Activated CD4-positive, alpha-beta T cell treated with anti-CD3 and anti-CD28 coated beads, Interleukin-2, amount 50 U/mL, for 48 hours (primary cell): Measurements from ENCODE around the gene KDM4E.

ENCODE experiments used
- DNase-seq, 2 experiments: peaks; one replicate each; pipeline ENCODE4 v3.0.0-alpha.2; 2020

The KDM4E gene

DNA sequence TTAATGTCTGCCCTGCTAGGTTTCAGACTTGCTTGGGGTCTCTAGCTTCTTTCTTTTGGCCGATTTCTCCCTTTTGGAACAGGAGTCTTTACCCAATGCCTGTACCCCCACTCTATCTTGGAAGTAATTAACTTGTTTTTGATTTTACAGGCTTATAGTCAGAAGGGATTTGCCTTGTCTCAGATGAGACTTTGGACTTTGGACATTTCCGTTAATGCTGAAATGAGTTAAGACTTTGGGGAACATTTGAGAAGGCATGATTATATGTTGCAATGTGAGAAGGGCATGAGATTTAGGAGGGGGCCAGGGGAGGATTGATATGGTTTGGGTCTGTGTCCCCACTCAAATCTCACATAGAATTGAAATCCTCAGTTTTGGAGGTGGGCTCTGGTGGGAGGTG, 29.3 kb downstream of the KDM4E start:
- DNase-seq, result no peak

DNA sequence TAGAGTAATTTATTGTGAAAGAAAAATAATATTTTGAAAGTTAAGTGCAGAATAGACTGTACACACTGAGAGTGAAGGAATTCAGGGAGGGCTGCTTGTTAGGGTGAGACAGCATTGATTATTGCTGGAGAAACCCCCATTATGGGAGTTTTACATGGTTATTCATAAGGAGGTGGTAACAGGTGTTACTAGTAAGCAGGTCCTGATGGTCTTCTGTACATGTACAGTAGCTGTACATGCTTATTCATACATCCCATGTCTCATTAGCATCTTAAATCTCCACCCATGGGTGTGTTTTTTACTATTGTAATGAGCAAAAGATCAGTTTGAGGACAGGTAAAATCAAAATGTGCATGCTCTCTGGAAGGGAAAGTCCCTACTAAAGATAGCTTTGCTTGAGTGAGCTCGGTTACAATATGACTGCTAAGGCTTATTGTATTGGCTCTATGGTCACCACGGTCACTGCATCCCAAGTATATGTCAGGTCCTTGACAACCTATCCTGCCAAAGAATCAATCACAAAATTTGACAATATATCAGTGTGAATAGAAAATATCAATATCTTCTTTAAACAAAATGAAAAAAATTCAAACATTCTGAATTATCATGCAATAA, 30.3 kb downstream of the KDM4E start:
- no peak for DNase-seq

DNA sequence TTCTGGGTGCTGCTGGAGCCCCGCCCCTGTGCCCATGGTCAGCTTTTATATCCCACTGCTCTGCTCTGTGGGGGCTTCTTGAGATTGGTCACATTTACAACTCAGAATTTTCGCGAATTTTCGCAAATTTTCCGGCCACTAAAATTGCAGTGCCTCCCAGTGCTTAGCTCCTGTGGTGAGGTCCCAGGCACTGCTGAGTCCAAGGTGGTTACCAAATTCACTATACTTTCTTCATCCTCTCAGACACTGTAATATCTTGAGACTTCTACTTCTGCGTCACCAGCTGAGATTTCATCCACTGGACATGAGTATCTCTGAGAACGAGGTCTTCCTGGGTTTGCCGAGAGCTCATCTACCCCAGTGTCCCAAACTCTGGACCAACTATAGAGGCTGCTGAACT, 32.9 kb downstream of the KDM4E start:
- DNase-seq, result no peak

DNA sequence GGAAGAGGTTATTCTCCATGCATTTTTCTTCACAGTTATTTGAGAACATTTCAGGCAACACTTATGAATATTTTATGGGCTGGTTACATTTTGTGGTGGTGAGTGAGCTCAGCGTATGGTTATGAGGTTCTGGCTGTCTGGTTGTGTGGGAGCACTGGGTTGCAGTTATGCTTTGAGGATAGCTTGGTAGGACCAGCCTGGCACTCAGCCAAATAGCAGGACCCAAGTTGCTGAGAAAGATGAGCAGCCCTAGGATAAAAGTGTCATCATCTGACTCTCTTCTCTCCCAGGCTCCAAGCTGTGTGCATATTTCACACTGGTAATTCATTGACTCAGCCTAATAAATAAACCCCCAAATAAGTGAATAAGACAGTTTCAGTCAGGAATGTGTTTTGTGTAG, 33.6 kb downstream of the KDM4E start:
- DNase-seq, result no peak

DNA sequence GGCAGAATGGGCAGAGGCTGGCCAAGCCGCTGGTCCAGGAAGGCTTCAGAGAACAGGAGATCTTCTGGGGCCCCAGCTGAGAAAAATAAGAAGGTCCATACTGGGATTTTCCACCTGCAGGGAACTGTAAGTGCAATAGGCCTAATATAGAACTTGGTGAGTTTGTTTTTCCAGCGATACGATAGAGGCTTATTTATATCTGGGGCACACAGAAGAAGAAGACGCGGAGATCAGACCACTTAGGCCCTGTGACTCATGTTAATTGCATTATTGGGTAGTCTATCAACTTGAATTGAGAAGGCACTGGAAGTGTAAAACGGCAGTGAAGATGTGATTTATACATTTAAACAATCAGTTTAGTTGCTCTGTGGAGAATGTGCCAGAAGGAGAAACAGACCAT, 34.0 kb downstream of the KDM4E start:
- no peak for DNase-seq

DNA sequence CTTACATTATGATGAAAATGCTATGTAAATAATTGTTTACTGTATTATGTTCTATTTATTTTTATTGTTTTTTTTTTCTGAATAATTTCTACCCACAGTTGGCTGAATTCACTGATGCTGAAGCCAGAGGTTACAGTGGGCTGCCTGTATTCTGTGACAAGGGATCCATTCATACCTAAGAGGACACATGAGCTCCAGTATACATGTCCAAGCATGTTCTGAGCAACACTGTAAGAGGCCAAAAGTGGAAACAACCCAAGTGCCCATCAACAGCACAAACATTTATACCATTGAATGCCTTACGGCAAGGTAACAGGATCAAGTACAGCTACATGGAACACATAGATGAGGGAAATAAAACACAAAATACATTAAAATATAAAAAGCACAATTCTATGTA, 40.3 kb downstream of the KDM4E start:
- no peak for DNase-seq

DNA sequence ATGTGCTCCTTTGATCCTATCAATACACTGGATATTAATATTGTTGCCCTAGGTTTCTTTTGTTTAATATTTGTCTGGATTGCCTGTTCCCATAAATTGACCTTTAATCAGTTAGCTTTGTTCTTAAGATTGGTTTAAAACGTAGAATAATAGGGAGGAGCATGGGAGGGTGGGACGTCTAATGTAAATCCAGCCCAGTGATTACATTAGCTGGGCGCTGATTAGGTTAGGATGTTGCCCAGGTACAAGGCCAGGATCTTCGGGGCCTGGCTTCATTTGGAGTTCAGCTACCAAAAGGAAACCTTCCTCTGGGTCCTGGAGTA, 41.6 kb downstream of the KDM4E start, which contains the start of gene SRSF8:
Gene SRSF8 (plus strand): TSS at position 204 of the 323 bp plus-strand sequence. CDS start 308 bp downstream, outside the sequence.
- no peak for DNase-seq

DNA sequence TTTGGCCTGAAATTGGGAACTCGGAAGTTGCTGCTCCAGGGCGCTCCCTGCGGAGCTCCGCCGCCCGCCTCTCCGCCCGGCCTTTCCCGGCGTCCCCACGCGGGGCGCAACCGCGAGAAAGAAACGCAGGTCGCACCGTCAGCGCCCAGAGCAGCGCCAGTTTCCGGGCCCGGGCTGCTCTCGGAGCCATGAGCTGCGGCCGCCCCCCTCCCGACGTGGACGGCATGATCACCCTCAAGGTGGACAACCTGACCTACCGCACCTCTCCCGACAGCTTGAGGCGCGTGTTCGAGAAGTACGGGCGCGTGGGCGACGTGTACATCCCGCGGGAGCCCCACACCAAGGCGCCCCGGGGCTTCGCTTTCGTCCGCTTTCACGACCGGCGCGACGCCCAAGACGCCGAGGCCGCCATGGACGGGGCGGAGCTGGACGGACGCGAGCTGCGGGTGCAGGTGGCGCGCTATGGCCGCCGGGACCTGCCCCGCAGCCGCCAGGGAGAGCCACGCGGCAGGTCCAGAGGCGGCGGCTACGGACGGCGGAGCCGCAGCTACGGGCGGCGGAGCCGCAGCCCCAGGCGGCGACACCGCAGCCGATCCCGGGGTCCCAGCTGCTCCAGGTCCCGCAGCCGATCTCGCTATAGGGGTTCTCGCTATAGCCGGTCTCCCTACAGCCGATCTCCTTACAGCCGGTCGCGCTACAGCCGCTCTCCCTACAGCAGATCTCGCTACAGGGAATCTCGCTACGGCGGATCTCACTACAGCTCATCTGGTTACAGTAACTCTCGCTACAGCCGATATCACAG, 42.2 kb downstream of the KDM4E start:
- DNase-seq, result peak; percentile 77 to 83

DNA sequence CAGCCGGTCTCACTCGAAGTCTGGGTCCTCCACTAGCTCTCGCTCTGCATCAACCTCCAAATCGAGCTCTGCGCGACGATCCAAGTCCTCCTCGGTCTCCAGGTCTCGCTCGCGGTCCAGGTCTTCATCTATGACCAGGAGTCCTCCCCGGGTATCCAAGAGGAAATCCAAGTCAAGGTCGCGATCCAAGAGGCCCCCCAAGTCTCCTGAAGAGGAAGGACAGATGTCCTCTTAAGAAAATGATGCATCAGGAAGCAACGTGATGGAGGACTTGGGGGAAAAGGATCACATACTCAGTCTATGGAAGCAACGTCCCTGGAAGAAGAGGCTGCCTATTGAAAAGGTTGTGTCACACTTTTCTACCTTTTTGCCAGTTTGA, 42.8 kb downstream of the KDM4E start:
- no peak for DNase-seq

DNA sequence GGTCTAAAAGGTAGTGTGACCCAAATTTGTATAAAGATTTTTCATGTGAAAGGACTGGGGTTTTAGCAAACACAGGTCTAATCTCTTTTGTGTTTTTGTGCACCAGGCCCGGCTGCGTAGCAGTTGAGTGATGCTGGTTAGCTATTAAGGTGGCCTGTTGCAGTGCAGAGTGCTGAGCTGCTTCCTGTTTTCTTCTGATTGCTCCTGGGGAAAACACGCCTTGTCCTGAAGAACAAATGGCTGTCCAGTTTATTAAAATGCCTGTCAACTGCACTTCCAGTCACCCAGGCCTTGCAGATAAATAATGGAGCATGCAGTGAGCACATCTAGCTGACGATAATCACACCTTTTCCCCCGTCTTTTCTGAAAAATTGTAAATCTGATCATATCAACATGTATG, 43.5 kb downstream of the KDM4E start:
- DNase-seq, result peak; percentile 60 to 69

DNA sequence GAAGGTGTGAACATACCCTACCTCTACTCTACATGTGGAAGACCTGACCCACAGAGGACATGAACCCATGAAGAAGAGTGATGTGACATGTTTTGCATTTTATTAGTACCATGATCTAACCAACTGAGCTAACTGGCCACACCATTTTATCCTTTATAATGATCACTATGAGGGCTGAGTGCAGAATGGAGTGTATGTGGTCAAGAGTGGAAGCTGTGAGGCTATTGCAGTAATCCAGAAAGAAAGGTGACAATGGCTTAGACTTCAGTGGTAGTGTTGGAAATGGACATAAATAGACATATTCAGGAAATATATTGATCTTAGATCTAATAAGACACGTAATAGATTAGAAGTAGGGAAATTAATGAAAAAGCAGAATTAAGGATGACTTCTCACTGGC, 45.4 kb downstream of the KDM4E start:
- DNase-seq, result no peak

DNA sequence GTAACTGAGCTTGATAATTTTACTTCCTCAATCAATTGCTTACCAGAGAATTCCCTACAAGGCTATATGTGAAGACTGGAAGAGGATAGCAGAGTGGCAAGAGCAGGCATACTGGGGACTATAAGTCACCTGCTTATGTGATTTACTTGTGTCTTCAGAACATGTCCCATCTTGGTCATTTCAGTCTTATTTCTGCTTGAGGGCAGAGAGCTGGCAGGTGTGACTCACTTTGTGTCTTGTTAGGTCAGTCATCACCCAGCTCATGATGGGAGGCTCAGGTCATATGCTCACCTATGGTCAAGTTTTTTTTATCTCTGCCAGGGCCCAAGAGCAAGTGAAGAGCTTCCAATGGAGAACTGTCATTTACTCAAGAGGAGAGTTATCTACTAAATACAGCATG, 47.9 kb downstream of the KDM4E start:
- no peak for DNase-seq

DNA sequence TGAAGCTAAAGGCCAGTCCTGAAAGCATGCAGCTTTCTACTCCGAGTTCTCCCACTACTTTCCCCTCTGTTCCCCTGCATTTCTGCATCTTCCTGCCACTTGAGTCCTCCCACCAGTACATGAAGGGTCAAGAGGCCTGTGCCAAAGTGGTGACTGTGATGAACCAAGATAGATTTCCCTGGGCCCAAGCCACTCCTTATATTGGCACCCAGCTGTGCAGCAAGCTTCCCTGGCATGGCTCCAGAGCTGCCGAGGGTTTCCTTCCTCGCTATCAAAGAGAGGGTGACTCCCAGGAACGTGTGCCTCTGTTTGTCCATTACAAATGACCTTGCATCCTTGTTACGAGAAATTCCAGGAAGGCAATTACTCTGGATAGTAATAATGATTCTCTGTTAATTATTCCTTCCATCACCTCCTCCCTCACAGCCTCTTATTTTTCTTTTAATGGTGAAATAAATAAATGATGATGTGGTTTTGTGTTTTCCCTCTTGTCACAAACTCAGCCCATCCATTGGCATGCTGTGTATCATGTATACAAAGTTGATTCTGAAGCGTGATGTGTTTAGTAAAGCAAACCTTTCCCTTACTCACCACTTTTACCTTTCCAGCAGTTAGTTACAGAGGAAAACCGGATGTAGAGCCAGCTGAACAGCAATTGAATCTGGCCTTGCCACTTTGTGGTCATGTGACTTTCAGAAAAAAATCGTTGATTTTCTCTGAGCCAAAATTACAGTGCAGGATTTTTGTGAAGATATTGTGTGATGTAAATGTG, 49.9 kb downstream of the KDM4E start:
- DNase-seq, result no peak

DNA sequence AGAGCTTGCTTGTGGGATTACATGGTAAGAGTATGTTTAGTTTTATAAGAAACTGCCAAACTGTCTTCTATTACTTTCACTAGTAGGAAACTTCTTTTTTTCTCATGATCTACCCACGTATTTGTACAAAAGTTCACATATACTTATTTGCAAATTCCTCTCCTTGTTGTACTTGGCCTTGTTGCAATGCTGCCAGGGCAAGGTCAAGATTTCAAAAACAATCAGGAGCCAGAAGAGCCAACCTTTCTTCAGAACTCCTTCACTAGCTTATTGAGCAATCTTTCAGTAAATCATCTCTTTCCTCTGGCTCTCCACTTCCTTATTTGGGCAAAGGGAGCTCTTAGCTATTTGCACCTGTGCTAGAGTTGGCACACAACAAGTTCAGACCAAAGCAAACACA, 51.4 kb downstream of the KDM4E start:
- no peak for DNase-seq

DNA sequence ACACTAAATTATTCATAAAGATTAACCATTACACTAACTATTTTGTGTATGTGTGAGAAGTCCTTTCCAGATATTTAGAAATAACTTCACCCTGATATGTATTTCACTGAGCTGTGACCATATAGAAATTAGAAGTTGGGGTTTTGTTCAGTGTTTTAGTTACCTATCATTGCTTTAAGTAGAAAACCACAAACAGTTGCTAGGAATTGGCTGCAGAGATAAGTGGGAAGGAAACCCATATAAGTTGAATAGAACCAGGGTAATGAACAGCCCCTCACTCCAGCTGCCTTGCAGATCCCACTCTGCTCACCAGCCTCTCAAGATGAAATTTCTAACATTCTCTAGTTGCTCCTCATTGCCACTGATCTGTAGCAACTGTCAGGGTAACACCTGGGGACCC, 51.9 kb downstream of the KDM4E start:
- DNase-seq, result no peak
